ENCODE results near the gene LTC4S. TPM values are rescaled to one million over a fixed set of nuclear protein-coding genes. Genes with fewer than 3 reads are reported as not detected.

LTC4S gene
- total and polyA plus RNA-seq, 9 of the 15 experiments (the other 6 are each of a cell fraction or from before 2014, with no cell fraction given), result 0.17 to 0.77 (median 0.75) TPM; not detected in 6

GRCh38 chr5:179780362-179780761 lies 13.4 kb upstream of the LTC4S start (continued):
- no peak for TF ChIP-seq MNT (conservative IDR thresholded peaks at IDR 0.05)

GRCh38 chr5:179781846-179782245 lies 11.9 kb upstream of the LTC4S start:
- DNase-seq (ENCODE audit: extremely low read depth in 1 of 4, low spot score in 3 of 4) (no peak), FAIRE-seq (no peak), ATAC-seq (no peak)
- Histone ChIP-seq H3K4me1 (replicated peaks in 1 of 2; ENCODE audit: control insufficient read depth in 2 of 2, insufficient read depth in 2 of 2, low read length in 2 of 2) (no peaks in the 10 kb centered on the region), H3K9me3 (replicated peaks; ENCODE audit: control insufficient read depth, insufficient read depth, low read depth, low read length) (no peaks in the 10 kb centered on the region), H2AFZ (ENCODE audit: low read depth, low read length) (no peak overlapping the region), H3K36me3 (ENCODE audit: control insufficient read depth, insufficient read depth, low read length) (peaks cover 21% of the 10 kb centered on the region; the same call in 1 of the 3 replicates), H3K9me1 (ENCODE audit: control insufficient read depth, insufficient read depth, low read length) (peaks cover 4% of the 10 kb centered on the region), H3K4me2 (ENCODE audit: insufficient read depth, low read length) (no peak overlapping the region), H3K27me3 (ENCODE audit: control insufficient read depth in 2 of 2, insufficient read depth in 2 of 2, low read length in 2 of 2) (no peaks in the 10 kb centered on the region), H3K79me2 (ENCODE audit: control insufficient read depth, insufficient read depth, low read length) (no peaks in the 10 kb centered on the region), H3K9ac (ENCODE audit: insufficient read depth in 1 of 2, low read depth in 2 of 2, low read length in 2 of 2) (no peak overlapping the region), H3K27ac (ENCODE audit: extremely low read depth, low read depth, low read length) (no peak overlapping the region), H3K4me3 (no peak overlapping the region), H4K20me1 (replicated peaks; ENCODE audit: control insufficient read depth, insufficient read depth, low read length) (no peaks in the 10 kb centered on the region)
- no TSS peak for BruUV-seq (replicated peaks)
- WGBS (ENCODE audit: insufficient coverage, low coverage, missing lambda C conversion rate), result 80% methylated on average over 4 of the region's 4 CpGs
- intact Hi-C loops (cut with micrococcal nuclease) (no loop called here), in situ Hi-C loops (cut with MboI) (no loop called here)
- POLR2A ChIA-PET, result interaction anchor here (1.0 kb wide), 1 partner anchor 20 kb away, joined by 3 read pairs; no protein-coding TSS in a partner anchor
- no peak for TF ChIP-seq RBM22 (IDR thresholded peaks at IDR 0.05; ENCODE audit: low read depth, low read length, poor library complexity, severe bottlenecking)
- CTCF ChIA-PET (ENCODE audit: low intra/inter-chr PET ratio), result no interaction called here

Measured in K562 (cell line).